ENCODE measurements around the gene ELF1. TPM values are rescaled to one million over a fixed set of nuclear protein-coding genes. Genes with fewer than 3 reads are reported as not detected.
"Not testable (repeated sequence)": the region's sequence is repeated elsewhere in the genome, so short reads cannot be mapped to it uniquely, and the experiment has no call there.

Gene ELF1
- total and polyA plus RNA-seq, 2 donors from 2014 or later = 12.0 to 95.1 TPM

GRCh38 chr13:40908546-40908945 is 110.6 kb downstream of the ELF1 start:
- no peak for TF ChIP-seq CTCF (IDR thresholded peaks at IDR 0.05; ENCODE audit: borderline replicate concordance, extremely low read depth, insufficient read depth)

GRCh38 chr13:40901032-40901431 is 118.1 kb downstream of the ELF1 start:
- intact Hi-C loops (cut with DNase I); H3K9me3 ChIP-seq (ENCODE audit: control insufficient read depth in 2 of 3, insufficient read depth in 1 of 3, low read length in 3 of 3); FAIRE-seq; H3K4me1 ChIP-seq (ENCODE audit: control insufficient read depth in 2 of 3, insufficient read depth in 2 of 3, low read depth in 1 of 3, low read length in 3 of 3); H3K36me3 ChIP-seq (ENCODE audit: control insufficient read depth in 2 of 3, insufficient read depth in 3 of 3, low read length in 3 of 3); H3K9ac ChIP-seq (ENCODE audit: low read length in 3 of 3); H3K27ac ChIP-seq (ENCODE audit: low read depth in 2 of 2, low read length in 2 of 2); DNase-seq; H3K4me3 ChIP-seq (ENCODE audit: low read length in 3 of 3); H3K27me3 ChIP-seq (ENCODE audit: control insufficient read depth, insufficient read depth, low read length): not testable (repeated sequence)

More at GRCh38 chr13:40908546-40908945, 110.6 kb downstream of the ELF1 start:
- Histone ChIP-seq H3K4me3 (ENCODE audit: low read length in 3 of 3) (no peak overlapping the region), H3K9me3 (ENCODE audit: control insufficient read depth in 2 of 3, insufficient read depth in 1 of 3, low read length in 3 of 3) (no peaks in the 10 kb centered on the region), H3K36me3 (ENCODE audit: control insufficient read depth in 2 of 3, insufficient read depth in 3 of 3, low read length in 3 of 3) (no peaks in the 10 kb centered on the region), H3K27ac (ENCODE audit: low read depth in 2 of 2, low read length in 2 of 2) (no peak overlapping the region), H3K4me1 (ENCODE audit: control insufficient read depth in 2 of 3, insufficient read depth in 2 of 3, low read depth in 1 of 3, low read length in 3 of 3) (peaks cover 0 to 2% (median 0%) of the 10 kb centered on the region in 3 donors), H3K9ac (ENCODE audit: low read length in 3 of 3) (no peak overlapping the region), H3K27me3 (ENCODE audit: control insufficient read depth, insufficient read depth, low read length) (no peaks in the 10 kb centered on the region)
- intact Hi-C loops (cut with DNase I) = no loop called here
- FAIRE-seq = no peak
- no peak for DNase-seq

GRCh38 chr13:40900568-40900967 is 118.5 kb downstream of the ELF1 start:
- H3K9me3 ChIP-seq (ENCODE audit: control insufficient read depth in 2 of 3, insufficient read depth in 1 of 3, low read length in 3 of 3); H3K4me3 ChIP-seq (ENCODE audit: low read length in 3 of 3); FAIRE-seq; H3K4me1 ChIP-seq (ENCODE audit: control insufficient read depth in 2 of 3, insufficient read depth in 2 of 3, low read depth in 1 of 3, low read length in 3 of 3); intact Hi-C loops (cut with DNase I); H3K36me3 ChIP-seq (ENCODE audit: control insufficient read depth in 2 of 3, insufficient read depth in 3 of 3, low read length in 3 of 3); H3K27me3 ChIP-seq (ENCODE audit: control insufficient read depth, insufficient read depth, low read length); H3K9ac ChIP-seq (ENCODE audit: low read length in 3 of 3); H3K27ac ChIP-seq (ENCODE audit: low read depth in 2 of 2, low read length in 2 of 2); DNase-seq: not testable (repeated sequence)

GRCh38 chr13:40897053-40897452 is 122.1 kb downstream of the ELF1 start:
- H3K9ac ChIP-seq (ENCODE audit: low read length in 3 of 3) = no peak overlapping the region
- no peak for FAIRE-seq
- no peak overlapping the region for H3K27ac ChIP-seq (ENCODE audit: low read depth in 2 of 2, low read length in 2 of 2)
- intact Hi-C loops (cut with DNase I) = no loop called here
- DNase-seq = no peak
- no peak for TF ChIP-seq CTCF (IDR thresholded peaks at IDR 0.05; ENCODE audit: borderline replicate concordance, extremely low read depth, insufficient read depth)
- no peaks in the 10 kb centered on the region for H3K9me3 ChIP-seq (ENCODE audit: control insufficient read depth in 2 of 3, insufficient read depth in 1 of 3, low read length in 3 of 3)
- H3K4me3 ChIP-seq (ENCODE audit: low read length in 3 of 3) = no peak overlapping the region
- no peaks in the 10 kb centered on the region for H3K27me3 ChIP-seq (ENCODE audit: control insufficient read depth, insufficient read depth, low read length)
- H3K36me3 ChIP-seq (ENCODE audit: control insufficient read depth in 2 of 3, insufficient read depth in 3 of 3, low read length in 3 of 3) = no peaks in the 10 kb centered on the region
- no peaks in the 10 kb centered on the region for H3K4me1 ChIP-seq (ENCODE audit: control insufficient read depth in 2 of 3, insufficient read depth in 2 of 3, low read depth in 1 of 3, low read length in 3 of 3)
